NCI-H226 (cell line): ENCODE measurements around the gene PCDHGA5.
A peak's percentile ranks its signal among the peaks of the same experiment; 100 is the strongest.
"Not testable (repeated sequence)": the region's sequence is repeated elsewhere in the genome, so short reads cannot be mapped to it uniquely, and the experiment has no call there.

Experiments used
- DNase-seq: peaks from one replicate; pipeline ENCODE4 v3.0.0-alpha.2; 2015

The PCDHGA5 gene

GRCh38 chr5:141354900-141355469, 9.0 kb upstream of the PCDHGA5 start, which contains the start of gene PCDHGA4:
TSS of gene PCDHGA4 (plus strand) at chr5:141355021. CDS start at chr5:141355108, 87 bp downstream.
- DNase-seq = no peak

GRCh38 chr5:141355641-141356040, 8.3 kb upstream of the PCDHGA5 start:
- no peak for DNase-seq

GRCh38 chr5:141356133-141356532, 7.8 kb upstream of the PCDHGA5 start:
- DNase-seq = no peak

- DNase-seq = no peak
These were observed 7.0 kb upstream of the PCDHGA5 start for GRCh38 chr5:141356950-141357349.

- peak; percentile 14 for DNase-seq
These were observed 4.1 kb upstream of the PCDHGA5 start, which contains the start of gene PCDHGB2 for GRCh38 chr5:141359790-141360426. TSS of gene PCDHGB2 (plus strand) at chr5:141359994. CDS start at chr5:141360136, 142 bp downstream.

GRCh38 chr5:141360685-141361084, 3.3 kb upstream of the PCDHGA5 start:
- no peak for DNase-seq

- DNase-seq = no peak
These were observed 1.2 kb upstream of the PCDHGA5 start for GRCh38 chr5:141362719-141363118.

GRCh38 chr5:141366016-141366896, 2.3 kb downstream of the PCDHGA5 start:
- DNase-seq = no peak

GRCh38 chr5:141369994-141370848, 6.3 kb downstream of the PCDHGA5 start, which contains the start of gene PCDHGB3:
TSS of gene PCDHGB3 (plus strand) at chr5:141370242. CDS start at chr5:141370395, 153 bp downstream.
- peak; percentile 56 for DNase-seq

- no peak for DNase-seq
These were observed 7.9 kb downstream of the PCDHGA5 start for GRCh38 chr5:141371572-141372475.

- no peak for DNase-seq
These were observed 9.8 kb downstream of the PCDHGA5 start, which contains the start of gene PCDHGA6 for GRCh38 chr5:141373673-141374317. TSS of gene PCDHGA6 (plus strand) at chr5:141373891. CDS start at chr5:141374084, 193 bp downstream.

- no peak for DNase-seq
These were observed 10.7 kb downstream of the PCDHGA5 start for GRCh38 chr5:141374627-141375026.

- DNase-seq = not testable (repeated sequence)
These were observed 11.6 kb downstream of the PCDHGA5 start for GRCh38 chr5:141375444-141376155.

GRCh38 chr5:141382469-141383294, 18.7 kb downstream of the PCDHGA5 start, which contains the start of gene PCDHGA7:
TSS of gene PCDHGA7 (plus strand) at chr5:141382742. CDS start at chr5:141382900, 158 bp downstream.
- DNase-seq = no peak

GRCh38 chr5:141383345-141383744, 19.4 kb downstream of the PCDHGA5 start:
- DNase-seq = no peak

GRCh38 chr5:141384471-141385267, 20.7 kb downstream of the PCDHGA5 start:
- no peak for DNase-seq

GRCh38 chr5:141387557-141388311, 23.8 kb downstream of the PCDHGA5 start, which contains the start of gene PCDHGB4:
TSS of gene PCDHGB4 (plus strand) at chr5:141387698. CDS start at chr5:141387885, 187 bp downstream.
- DNase-seq = not testable (repeated sequence)
